ENCODE data around the gene BAZ2A. TPM values are rescaled to one million over a fixed set of nuclear protein-coding genes. Genes with fewer than 3 reads are reported as not detected.
A peak's percentile ranks its signal among the peaks of the same experiment; 100 is the strongest.
"Not testable (repeated sequence)": the region's sequence is repeated elsewhere in the genome, so short reads cannot be mapped to it uniquely, and the experiment has no call there.

Gene BAZ2A
- total RNA-seq, 1 donor from 2014 or later = 128 TPM

- H3K9me3 Mint-ChIP-seq (ENCODE audit: low read depth) = peaks cover 18% of the 10 kb centered on the region
- H3K27ac Mint-ChIP-seq = no peak overlapping the region
- DNase-seq (ENCODE audit: low spot score, unreplicated experiment) = no peak
- no peaks in the 10 kb centered on the region for H3K27me3 Mint-ChIP-seq
- H3K36me3 Mint-ChIP-seq (ENCODE audit: insufficient read depth) = peaks cover 14% of the 10 kb centered on the region
- H3K4me1 Mint-ChIP-seq (ENCODE audit: low read depth) = no peaks in the 10 kb centered on the region
- H3K4me3 Mint-ChIP-seq (ENCODE audit: low read depth) = no peak overlapping the region
- TF ChIP-seq CTCF (IDR thresholded peaks at IDR 0.05; ENCODE audit: unreplicated experiment) = no peak
Observed at GRCh38 chr12:56657416-56658379, 27.6 kb upstream of the BAZ2A start.

GRCh38 chr12:56653781-56654180, 23.7 kb upstream of the BAZ2A start:
- H3K9me3 Mint-ChIP-seq (ENCODE audit: low read depth) = peaks cover 20% of the 10 kb centered on the region
- H3K27ac Mint-ChIP-seq; H3K27me3 Mint-ChIP-seq; H3K4me3 Mint-ChIP-seq (ENCODE audit: low read depth); H3K4me1 Mint-ChIP-seq (ENCODE audit: low read depth); DNase-seq (ENCODE audit: low spot score, unreplicated experiment): not testable (repeated sequence)
- peaks cover 16% of the 10 kb centered on the region for H3K36me3 Mint-ChIP-seq (ENCODE audit: insufficient read depth)

GRCh38 chr12:56648023-56648422, 17.9 kb upstream of the BAZ2A start:
- H3K36me3 Mint-ChIP-seq (ENCODE audit: insufficient read depth) = peaks cover 16% of the 10 kb centered on the region
- H3K9me3 Mint-ChIP-seq (ENCODE audit: low read depth); H3K27ac Mint-ChIP-seq; H3K27me3 Mint-ChIP-seq; H3K4me3 Mint-ChIP-seq (ENCODE audit: low read depth); DNase-seq (ENCODE audit: low spot score, unreplicated experiment): not testable (repeated sequence)
- peaks cover 14% of the 10 kb centered on the region for H3K4me1 Mint-ChIP-seq (ENCODE audit: low read depth)

- peaks cover 19% of the 10 kb centered on the region for H3K36me3 Mint-ChIP-seq (ENCODE audit: insufficient read depth)
- DNase-seq (ENCODE audit: low spot score, unreplicated experiment) = peak; percentile 80
- no peaks in the 10 kb centered on the region for H3K9me3 Mint-ChIP-seq (ENCODE audit: low read depth)
- no peaks in the 10 kb centered on the region for H3K27me3 Mint-ChIP-seq
- no peak for TF ChIP-seq CTCF (IDR thresholded peaks at IDR 0.05; ENCODE audit: unreplicated experiment)
- H3K4me3 Mint-ChIP-seq (ENCODE audit: low read depth) = peak within 1 kb of the TSS; percentile 99
- peak within 1 kb of the TSS; percentile 98 for H3K27ac Mint-ChIP-seq
- peaks cover 14% of the 10 kb centered on the region for H3K4me1 Mint-ChIP-seq (ENCODE audit: low read depth)
Observed at GRCh38 chr12:56645717-56646446, 15.8 kb upstream of the BAZ2A start, which contains the start of gene ATP5F1B. Gene ATP5F1B, minus strand, starts transcription at chr12:56645984. Its CDS starts 21 bp downstream, at chr12:56645963.

- peaks cover 22% of the 10 kb centered on the region for H3K36me3 Mint-ChIP-seq (ENCODE audit: insufficient read depth)
- H3K9me3 Mint-ChIP-seq (ENCODE audit: low read depth) = no peaks in the 10 kb centered on the region
- peaks cover 14% of the 10 kb centered on the region for H3K4me1 Mint-ChIP-seq (ENCODE audit: low read depth)
- peak; percentile 40 for DNase-seq (ENCODE audit: low spot score, unreplicated experiment)
- no peaks in the 10 kb centered on the region for H3K27me3 Mint-ChIP-seq
- peak; percentile 20 for TF ChIP-seq CTCF (IDR thresholded peaks at IDR 0.05; ENCODE audit: unreplicated experiment)
- H3K4me3 Mint-ChIP-seq (ENCODE audit: low read depth) = peak overlapping the region; percentile 99
- H3K27ac Mint-ChIP-seq = peak overlapping the region; percentile 98
Observed at GRCh38 chr12:56645201-56645716, 15.1 kb upstream of the BAZ2A start.

- peak overlapping the region; percentile 99 for H3K4me3 Mint-ChIP-seq (ENCODE audit: low read depth)
- no peaks in the 10 kb centered on the region for H3K27me3 Mint-ChIP-seq
- no peak for TF ChIP-seq CTCF (IDR thresholded peaks at IDR 0.05; ENCODE audit: unreplicated experiment)
- peak overlapping the region; percentile 98 for H3K27ac Mint-ChIP-seq
- DNase-seq (ENCODE audit: low spot score, unreplicated experiment) = no peak
- H3K36me3 Mint-ChIP-seq (ENCODE audit: insufficient read depth) = peaks cover 25% of the 10 kb centered on the region
- no peaks in the 10 kb centered on the region for H3K9me3 Mint-ChIP-seq (ENCODE audit: low read depth)
- H3K4me1 Mint-ChIP-seq (ENCODE audit: low read depth) = peaks cover 14% of the 10 kb centered on the region
Observed at GRCh38 chr12:56644654-56645053, 14.5 kb upstream of the BAZ2A start.
